ENCODE data around the gene DIP2A.

Gene DIP2A, protein sequence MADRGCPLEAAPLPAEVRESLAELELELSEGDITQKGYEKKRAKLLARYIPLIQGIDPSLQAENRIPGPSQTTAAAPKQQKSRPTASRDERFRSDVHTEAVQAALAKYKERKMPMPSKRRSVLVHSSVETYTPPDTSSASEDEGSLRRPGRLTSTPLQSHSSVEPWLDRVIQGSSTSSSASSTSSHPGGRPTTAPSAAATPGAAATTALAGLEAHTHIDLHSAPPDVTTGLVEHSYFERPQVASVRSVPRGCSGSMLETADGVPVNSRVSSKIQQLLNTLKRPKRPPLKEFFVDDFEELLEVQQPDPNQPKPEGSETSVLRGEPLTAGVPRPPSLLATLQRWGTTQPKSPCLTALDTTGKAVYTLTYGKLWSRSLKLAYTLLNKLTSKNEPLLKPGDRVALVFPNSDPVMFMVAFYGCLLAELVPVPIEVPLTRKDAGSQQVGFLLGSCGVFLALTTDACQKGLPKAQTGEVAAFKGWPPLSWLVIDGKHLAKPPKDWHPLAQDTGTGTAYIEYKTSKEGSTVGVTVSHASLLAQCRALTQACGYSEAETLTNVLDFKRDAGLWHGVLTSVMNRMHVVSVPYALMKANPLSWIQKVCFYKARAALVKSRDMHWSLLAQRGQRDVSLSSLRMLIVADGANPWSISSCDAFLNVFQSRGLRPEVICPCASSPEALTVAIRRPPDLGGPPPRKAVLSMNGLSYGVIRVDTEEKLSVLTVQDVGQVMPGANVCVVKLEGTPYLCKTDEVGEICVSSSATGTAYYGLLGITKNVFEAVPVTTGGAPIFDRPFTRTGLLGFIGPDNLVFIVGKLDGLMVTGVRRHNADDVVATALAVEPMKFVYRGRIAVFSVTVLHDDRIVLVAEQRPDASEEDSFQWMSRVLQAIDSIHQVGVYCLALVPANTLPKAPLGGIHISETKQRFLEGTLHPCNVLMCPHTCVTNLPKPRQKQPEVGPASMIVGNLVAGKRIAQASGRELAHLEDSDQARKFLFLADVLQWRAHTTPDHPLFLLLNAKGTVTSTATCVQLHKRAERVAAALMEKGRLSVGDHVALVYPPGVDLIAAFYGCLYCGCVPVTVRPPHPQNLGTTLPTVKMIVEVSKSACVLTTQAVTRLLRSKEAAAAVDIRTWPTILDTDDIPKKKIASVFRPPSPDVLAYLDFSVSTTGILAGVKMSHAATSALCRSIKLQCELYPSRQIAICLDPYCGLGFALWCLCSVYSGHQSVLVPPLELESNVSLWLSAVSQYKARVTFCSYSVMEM (N-terminal part only)

DNA sequence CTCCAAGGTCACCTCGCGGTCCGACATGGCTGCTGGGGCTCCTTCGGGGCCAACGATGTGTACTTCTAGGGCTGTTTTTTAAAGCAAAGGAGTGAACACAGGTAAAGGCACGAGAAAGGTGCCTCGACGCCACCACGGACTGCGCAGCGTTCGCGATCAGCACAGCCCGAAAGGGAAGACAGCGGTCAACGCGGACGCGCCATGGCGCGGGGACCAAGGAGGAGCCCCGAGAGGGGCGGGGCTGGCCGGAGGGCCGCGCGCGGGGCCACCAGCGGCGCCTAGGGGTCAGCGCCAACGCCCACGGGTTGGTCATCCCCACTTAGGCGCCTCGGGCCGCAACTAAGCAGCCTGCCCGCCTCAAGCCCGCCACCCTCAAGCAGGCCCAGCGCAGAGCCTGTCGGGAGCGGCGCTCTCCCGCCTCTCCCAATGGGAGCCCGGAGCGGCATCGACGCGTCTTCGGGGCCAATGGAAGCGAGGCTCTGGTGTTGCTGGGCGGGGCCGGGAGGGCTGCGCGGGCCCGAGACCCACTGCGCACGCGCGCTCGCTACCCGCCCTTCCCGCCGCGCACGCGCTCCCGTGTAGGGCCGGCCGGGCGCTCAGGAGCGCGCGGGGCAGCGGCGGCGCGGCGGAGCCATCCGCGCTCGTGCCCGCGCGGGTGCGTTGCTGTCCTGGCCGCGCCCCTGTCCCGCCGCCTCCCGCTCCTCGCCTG, at the start of gene DIP2A:
TSS of gene DIP2A (plus strand) at position 577 of the 709 bp plus-strand sequence. CDS start 241 bp downstream, outside the sequence.
- DNase-seq: peak; percentile 89 to 94

DNA sequence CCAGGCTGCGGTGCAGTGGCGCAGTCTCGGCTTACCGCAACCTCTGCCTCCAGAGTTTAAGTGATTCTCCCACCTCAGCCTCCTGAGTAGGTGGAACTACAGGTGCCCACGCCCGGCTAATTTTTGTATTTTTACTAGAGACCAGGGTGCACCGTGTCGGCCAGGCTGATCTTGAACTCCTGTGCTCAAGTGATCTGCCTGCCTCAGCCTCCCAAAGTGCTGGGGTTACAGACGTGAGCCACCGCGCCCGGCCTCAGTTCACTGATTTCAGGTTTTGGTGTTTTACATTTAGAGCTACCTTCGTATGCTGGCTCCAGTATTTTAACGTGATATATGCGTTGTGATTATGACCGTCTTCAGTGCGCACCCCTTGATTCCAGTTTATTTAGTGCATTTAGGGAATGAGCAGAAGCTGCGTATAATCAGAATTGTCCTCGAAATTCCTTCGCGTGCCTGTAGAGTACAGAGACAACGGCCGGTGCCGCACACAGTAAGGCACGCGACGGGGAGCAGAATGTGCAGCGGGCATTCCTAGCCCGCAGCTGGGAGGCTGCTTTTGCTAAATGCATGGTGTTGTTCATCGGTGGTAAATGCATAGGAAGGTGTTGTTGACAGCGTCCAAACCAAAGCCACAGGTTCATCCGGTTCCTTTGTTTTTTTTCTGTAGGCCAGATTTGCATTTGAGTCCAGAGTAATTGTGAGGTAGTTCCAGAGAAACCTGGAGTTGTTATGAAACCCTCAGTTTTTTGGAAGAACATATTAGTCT, 48.9 kb upstream of the DIP2A start:
- no peak for DNase-seq

- no peak for DNase-seq
Measured at GRCh38 chr21:46410516-46410915, 48.2 kb upstream of the DIP2A start.

- DNase-seq: no peak
Measured at GRCh38 chr21:46411236-46411635, 47.5 kb upstream of the DIP2A start.

DNA sequence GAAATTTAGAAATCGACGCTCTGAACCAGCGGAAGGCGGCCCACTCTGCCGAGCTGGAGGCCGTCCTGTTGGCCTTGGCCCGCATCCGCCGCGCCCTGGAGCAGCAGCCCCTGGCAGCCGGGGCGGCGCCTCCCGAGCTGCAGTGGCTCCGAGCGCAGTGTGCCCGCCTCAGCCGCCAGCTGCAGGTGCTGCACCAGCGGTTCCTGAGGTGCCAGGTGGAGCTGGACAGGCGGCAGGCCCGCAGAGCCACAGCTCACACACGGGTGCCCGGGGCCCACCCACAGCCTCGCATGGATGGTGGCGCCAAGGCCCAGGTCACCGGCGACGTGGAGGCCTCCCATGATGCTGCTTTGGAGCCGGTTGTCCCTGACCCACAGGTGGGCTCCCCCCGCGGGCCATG, 47.0 kb upstream of the DIP2A start:
- no peak for DNase-seq

DNA sequence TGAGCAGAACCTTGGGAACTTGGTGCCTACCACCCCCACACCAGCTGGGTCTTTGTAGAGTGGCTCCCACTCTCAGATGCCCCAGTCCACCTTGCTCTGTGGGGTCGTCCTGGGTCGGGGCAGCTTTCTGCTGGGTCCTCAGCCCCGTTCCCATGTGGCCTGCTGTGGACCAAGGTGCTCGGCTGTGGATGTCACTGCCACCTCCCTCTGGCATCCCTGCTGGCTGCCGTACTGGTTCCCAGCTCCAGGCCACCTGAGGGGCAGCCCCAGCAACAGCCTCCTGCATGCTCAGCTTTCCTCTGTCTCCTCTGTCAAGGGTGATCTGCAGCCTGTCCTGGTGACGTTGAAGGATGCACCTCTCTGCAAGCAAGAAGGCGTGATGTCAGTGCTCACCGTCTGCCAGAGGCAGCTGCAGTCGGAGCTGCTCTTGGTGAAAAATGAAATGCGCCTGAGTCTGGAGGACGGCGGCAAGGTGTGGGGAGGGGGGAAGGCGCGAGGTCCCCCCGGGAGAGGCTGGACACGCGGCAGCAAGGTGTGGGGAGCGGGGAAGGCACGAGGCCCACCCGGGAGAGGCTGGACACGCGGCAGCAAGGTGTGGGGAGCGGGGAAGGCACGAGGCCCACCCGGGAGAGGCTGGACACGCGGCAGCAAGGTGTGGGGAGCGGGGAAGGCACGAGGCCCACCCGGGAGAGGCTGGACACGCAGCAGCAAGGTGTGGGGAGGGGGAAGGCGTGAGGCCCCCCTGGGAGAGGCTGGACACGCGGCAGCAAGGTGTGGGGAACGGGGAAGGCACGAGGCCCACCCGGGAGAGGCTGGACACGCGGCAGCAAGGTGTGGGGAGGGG, 45.9 kb upstream of the DIP2A start:
- no peak for DNase-seq

DNA sequence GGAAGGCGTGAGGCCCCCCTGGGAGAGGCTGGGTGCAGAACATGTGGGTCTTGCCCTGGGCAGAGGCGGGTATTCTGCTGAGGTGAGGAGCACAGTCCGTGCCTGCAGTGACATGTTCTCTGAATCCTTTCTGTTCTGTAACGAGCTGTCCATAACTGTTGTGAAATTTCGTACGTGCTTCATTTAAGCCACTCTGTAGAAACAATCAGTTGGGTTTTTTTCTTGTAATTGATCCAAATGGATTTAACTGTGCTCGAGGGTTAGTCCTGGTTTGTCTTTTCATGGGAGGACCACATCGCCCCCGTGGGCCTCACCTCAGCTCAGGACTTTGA, 45.4 kb upstream of the DIP2A start:
- no peak for DNase-seq

- no peak for DNase-seq
Measured at GRCh38 chr21:46414965-46415275, 43.8 kb upstream of the DIP2A start.

DNA sequence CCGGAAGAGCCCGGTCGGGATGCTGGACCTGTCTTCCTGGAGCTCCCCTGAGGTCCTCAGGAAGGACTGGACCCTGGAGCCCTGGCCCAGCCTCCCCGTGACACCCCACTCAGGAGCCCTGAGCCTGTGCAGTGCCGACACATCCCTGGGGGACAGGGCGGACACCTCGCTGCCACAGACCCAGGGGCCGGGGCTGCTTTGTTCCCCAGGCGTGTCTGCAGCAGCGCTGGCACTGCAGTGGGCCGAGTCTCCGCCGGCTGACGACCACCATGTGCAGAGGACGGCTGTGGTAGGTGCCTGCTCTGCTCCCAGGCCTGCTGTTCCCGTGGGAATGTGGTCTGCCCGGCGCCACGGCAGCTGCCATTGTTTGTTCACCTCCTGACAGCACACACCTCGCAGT, 42.1 kb upstream of the DIP2A start:
- no peak for DNase-seq

DNA sequence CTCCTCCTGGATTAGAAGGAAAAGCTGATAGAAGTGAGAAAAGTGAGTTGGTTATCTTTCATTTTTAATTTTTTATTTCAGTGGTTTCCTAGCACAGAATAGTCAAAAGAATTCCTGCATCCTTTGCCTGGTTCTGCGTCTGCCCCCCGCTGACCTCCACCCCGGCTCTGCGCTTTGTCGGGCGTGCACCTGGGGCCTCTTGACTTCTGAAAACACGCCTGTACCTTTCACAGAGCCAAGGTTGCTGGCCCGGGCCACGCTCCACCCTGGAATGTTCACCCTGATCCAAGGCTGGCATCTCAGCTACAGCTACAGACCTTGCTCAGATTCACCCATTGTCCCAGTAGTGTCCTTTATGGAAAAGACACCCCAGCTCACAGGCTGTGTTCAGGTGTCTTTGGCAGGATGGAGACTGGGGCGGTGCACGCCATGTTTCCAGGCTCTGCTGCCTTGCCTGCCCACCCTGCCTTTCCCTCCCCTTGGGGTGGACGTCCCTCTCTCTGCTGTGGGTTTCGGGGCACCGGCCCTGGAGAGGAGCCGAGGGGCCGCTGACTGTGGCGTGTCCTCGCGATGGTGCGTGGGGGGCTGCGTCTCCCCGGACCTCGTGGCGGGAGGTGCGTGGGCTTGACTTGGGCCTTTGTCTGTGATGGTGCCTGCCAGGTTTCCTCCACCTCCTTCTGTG, 40.3 kb upstream of the DIP2A start:
- DNase-seq: no peak

- no peak for DNase-seq
Measured at GRCh38 chr21:46420241-46421190, 38.2 kb upstream of the DIP2A start.

- DNase-seq: no peak
Measured at GRCh38 chr21:46421191-46421750, 37.4 kb upstream of the DIP2A start.

DNA sequence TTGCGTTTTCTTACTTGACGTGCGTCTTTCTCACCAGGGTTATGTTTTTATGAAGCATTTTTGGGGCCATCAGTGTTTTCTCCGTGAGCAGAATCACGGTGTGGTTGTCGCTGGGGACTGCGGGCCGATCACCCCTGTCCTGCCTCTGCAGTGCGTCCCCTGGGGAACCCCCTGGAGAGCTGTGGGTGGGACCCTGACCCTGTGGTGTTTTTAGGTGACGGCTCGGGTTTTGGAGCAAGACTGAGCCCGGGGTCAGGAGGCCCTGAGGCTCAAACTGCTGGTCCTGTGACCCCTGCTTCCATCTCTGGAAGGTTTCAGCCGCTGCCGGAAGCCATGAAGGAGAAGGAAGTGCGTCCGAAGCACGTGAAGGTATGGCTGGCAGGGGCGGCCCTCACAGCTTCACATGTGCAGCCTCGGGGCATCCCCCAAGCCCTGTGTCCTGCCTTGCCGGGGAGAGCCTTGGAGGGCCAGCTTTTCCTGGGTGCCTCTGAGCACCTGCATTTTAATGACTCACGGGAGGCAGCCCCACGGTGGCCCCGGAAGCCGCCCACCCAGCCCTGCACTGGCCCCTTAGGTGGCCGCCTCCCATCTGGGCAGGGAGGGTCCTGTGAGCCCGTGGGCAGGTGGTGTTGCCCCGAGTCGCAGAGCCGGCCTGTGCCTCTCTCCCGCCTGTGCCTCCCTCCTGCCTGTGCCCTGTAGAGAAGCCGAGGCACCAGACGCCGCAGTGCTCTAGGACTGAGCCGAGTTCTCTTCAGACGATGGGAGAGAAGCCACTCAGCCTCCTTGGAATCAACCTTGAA, 36.7 kb upstream of the DIP2A start:
- DNase-seq: no peak

DNA sequence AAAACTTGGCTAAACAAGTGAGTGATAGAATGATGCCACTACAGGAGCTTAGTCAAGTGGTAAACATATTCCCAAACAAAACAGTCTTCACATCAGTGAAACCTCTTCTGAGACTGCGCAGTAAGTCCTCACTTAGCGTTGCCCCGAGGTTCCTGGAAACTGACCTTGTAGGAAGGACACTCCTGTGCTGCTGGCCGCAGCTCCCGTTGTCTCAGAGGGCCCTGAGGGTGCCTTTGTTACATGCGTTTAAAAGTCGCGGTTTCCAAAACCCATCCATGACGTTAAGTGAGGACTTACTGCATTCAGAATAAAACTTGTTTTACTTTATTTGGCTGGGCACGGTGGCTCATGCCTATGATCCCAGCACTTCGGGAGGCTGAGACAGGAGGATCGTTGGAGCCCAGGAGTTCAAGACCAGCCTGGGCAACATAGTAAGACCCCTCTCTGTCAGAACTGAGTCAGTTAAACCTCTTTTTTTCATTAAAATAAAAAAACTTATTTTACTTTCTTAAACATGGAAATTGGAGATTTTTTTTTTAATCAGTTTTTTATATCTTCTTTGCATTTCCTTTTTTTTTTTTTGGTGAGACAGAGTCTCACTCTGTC, 36.0 kb upstream of the DIP2A start:
- DNase-seq: no peak

GRCh38 chr21:46423546-46424038, 35.1 kb upstream of the DIP2A start:
- DNase-seq: no peak

- DNase-seq: no peak
Measured at GRCh38 chr21:46424039-46424591, 34.6 kb upstream of the DIP2A start.

GRCh38 chr21:46424621-46425020, 34.1 kb upstream of the DIP2A start:
- no peak for DNase-seq
